Measurements from ENCODE around the gene PCBP3.

- TF ChIP-seq, protein P1, sequence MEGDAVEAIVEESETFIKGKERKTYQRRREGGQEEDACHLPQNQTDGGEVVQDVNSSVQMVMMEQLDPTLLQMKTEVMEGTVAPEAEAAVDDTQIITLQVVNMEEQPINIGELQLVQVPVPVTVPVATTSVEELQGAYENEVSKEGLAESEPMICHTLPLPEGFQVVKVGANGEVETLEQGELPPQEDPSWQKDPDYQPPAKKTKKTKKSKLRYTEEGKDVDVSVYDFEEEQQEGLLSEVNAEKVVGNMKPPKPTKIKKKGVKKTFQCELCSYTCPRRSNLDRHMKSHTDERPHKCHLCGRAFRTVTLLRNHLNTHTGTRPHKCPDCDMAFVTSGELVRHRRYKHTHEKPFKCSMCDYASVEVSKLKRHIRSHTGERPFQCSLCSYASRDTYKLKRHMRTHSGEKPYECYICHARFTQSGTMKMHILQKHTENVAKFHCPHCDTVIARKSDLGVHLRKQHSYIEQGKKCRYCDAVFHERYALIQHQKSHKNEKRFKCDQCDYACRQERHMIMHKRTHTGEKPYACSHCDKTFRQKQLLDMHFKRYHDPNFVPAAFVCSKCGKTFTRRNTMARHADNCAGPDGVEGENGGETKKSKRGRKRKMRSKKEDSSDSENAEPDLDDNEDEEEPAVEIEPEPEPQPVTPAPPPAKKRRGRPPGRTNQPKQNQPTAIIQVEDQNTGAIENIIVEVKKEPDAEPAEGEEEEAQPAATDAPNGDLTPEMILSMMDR (IDR thresholded peaks at IDR 0.05): no peak
- no peak for TF ChIP-seq ZFX (IDR thresholded peaks at IDR 0.05; ENCODE audit: borderline replicate concordance)
Observed at GRCh38 chr21:45891388-45892155, 248.0 kb downstream of the PCBP3 start.

Data from 22Rv1 (cell line).